ENCODE data around the gene METTL1.

DNA sequence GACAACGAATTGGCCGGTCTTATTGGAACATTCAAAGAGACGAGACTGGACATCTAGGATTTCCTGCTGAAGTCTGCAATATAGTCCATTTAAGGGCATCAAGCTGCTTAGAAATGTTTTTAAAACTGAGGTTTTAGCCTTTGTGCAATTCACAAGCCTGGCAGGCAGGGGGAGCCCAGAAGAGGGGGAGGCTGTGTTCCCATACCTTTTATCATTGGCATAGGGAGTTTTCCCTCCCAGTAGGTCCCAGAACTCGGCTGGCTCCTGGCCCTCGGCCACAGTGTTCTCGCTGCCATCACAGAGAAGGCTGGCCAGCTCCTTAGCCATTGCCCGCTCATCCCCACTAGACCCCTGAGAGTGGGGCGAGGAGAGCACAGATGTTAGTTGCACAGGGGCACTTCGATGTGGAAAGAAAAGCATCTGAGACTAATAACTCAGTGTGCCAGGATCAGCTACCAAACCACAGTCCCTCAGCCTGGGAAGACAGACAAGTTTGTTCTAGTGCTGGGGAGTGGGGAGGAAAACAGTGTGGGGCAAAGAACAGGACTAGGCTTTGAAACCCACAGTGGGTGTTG, 31.5 kb upstream of the METTL1 start:
- TF ChIP-seq, protein P1, sequence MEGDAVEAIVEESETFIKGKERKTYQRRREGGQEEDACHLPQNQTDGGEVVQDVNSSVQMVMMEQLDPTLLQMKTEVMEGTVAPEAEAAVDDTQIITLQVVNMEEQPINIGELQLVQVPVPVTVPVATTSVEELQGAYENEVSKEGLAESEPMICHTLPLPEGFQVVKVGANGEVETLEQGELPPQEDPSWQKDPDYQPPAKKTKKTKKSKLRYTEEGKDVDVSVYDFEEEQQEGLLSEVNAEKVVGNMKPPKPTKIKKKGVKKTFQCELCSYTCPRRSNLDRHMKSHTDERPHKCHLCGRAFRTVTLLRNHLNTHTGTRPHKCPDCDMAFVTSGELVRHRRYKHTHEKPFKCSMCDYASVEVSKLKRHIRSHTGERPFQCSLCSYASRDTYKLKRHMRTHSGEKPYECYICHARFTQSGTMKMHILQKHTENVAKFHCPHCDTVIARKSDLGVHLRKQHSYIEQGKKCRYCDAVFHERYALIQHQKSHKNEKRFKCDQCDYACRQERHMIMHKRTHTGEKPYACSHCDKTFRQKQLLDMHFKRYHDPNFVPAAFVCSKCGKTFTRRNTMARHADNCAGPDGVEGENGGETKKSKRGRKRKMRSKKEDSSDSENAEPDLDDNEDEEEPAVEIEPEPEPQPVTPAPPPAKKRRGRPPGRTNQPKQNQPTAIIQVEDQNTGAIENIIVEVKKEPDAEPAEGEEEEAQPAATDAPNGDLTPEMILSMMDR (IDR thresholded peaks at IDR 0.05; ENCODE audit: low read depth, low read length), result peak; percentile 82
- no peak for TF ChIP-seq POLR2A (IDR thresholded peaks at IDR 0.05; ENCODE audit: extremely low read depth, insufficient read length)
